ENCODE data around the gene ITPRID2.

The ITPRID2 gene

GRCh38 chr2:181924336-181924735 is 32.8 kb downstream of the ITPRID2 start:
- no peak for DNase-seq (ENCODE audit: low read depth in 2 of 2)
- TF ChIP-seq, protein P1, sequence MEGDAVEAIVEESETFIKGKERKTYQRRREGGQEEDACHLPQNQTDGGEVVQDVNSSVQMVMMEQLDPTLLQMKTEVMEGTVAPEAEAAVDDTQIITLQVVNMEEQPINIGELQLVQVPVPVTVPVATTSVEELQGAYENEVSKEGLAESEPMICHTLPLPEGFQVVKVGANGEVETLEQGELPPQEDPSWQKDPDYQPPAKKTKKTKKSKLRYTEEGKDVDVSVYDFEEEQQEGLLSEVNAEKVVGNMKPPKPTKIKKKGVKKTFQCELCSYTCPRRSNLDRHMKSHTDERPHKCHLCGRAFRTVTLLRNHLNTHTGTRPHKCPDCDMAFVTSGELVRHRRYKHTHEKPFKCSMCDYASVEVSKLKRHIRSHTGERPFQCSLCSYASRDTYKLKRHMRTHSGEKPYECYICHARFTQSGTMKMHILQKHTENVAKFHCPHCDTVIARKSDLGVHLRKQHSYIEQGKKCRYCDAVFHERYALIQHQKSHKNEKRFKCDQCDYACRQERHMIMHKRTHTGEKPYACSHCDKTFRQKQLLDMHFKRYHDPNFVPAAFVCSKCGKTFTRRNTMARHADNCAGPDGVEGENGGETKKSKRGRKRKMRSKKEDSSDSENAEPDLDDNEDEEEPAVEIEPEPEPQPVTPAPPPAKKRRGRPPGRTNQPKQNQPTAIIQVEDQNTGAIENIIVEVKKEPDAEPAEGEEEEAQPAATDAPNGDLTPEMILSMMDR (IDR thresholded peaks at IDR 0.05; ENCODE audit: low read depth, low read length), result no peak
- no peak overlapping the region for H3K4me3 ChIP-seq (replicated peaks in 1 of 2; ENCODE audit: low read depth in 2 of 2, low read length in 2 of 2)

GRCh38 chr2:181934694-181935093 is 43.2 kb downstream of the ITPRID2 start:
- no peak overlapping the region for H3K4me3 ChIP-seq (replicated peaks in 1 of 2; ENCODE audit: low read depth in 2 of 2, low read length in 2 of 2)
- TF ChIP-seq, protein P1 (IDR thresholded peaks at IDR 0.05; ENCODE audit: low read depth, low read length), result no peak
- no peak for DNase-seq (ENCODE audit: low read depth in 2 of 2)

GRCh38 chr2:181937473-181937872 is 45.9 kb downstream of the ITPRID2 start:
- DNase-seq (ENCODE audit: low read depth in 2 of 2), result peak; percentile 38 to 48
- TF ChIP-seq, protein P1 (IDR thresholded peaks at IDR 0.05; ENCODE audit: low read depth, low read length), result no peak
- H3K4me3 ChIP-seq (replicated peaks in 1 of 2; ENCODE audit: low read depth in 2 of 2, low read length in 2 of 2), result no peak overlapping the region

DNA sequence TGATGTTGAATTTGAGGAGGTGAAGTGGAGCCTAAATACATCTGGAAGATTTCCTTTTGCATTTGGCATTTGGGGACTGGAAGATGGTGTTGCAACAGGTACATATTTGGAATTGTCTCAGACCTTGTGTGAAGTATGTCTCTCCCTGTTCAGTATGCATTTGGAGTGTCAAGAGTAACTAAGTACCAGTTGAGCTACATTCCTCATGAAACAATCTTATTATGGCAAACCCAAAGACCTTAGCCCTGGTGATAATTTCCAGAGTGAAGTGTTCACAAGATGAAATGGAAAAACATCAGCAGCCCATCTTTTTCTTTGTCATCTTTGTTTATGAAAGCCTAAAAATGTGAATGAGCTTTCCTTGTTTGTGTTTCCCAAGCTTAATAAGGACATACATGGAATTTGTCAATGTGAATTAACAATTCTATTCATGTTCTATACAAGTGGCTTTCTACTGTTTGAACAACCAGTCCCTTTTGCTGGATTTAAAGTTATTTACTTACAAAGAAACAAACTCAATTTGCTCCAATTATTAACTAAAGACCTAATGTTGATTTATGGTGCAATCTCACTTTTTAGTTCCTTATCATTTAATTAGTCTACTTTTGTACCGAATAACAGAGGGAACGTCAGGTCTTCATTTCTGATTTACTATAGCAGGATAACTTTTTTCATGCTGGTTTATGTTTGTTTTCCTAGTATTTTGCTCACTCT is 52.0 kb downstream of the ITPRID2 start:
- TF ChIP-seq, protein P1 (IDR thresholded peaks at IDR 0.05; ENCODE audit: low read depth, low read length), result no peak
- no peak for DNase-seq (ENCODE audit: low read depth in 2 of 2)
- H3K4me3 ChIP-seq (replicated peaks in 1 of 2; ENCODE audit: low read depth in 2 of 2, low read length in 2 of 2), result no peak overlapping the region

DNA sequence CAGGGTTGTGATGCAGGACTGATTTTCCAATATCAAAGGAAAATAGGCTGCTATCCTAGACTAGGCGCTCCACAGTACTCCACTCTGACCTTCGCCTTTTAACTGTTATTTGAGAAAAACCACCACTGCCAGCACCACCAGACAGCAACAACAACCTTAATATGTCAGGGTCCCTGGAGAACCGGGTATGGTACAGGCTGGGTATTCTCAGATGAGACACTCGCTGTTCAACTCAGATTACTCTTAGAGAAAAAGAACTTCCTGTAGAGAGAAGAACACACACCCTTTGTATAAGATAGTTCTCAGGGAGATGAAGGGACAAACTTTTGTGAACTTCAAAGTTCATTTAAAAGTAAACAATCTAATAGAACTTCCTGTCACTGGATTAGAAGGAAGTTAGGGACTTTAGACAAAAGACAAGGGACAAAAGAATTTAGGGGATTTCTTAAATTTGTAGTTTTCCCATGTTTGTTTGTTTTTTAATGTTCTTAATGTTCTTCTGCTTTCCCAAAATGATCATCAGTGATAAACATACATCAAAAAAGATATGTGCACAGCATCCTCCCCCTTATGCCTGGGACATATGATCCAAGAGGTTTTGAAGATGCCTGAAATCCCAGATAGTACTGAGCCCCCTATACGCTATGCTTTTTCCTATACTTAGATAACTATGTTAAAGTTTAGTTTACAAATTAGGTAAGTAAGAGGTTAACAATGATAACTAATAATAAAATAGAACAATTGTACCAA is 52.8 kb downstream of the ITPRID2 start:
- H3K4me3 ChIP-seq (replicated peaks in 1 of 2; ENCODE audit: low read depth in 2 of 2, low read length in 2 of 2), result no peak overlapping the region
- DNase-seq (ENCODE audit: low read depth in 2 of 2), result no peak
- TF ChIP-seq, protein P1 (IDR thresholded peaks at IDR 0.05; ENCODE audit: low read depth, low read length), result no peak

- TF ChIP-seq, protein P1 (IDR thresholded peaks at IDR 0.05; ENCODE audit: low read depth, low read length), result no peak
- no peak overlapping the region for H3K4me3 ChIP-seq (replicated peaks in 1 of 2; ENCODE audit: low read depth in 2 of 2, low read length in 2 of 2)
- no peak for DNase-seq (ENCODE audit: low read depth in 2 of 2)
Measured at GRCh38 chr2:181944914-181945291, 53.4 kb downstream of the ITPRID2 start.
